GM21529 (cell line): Measurements from ENCODE around the gene LACTBL1.
"Not testable (repeated sequence)": the region's sequence is repeated elsewhere in the genome, so short reads cannot be mapped to it uniquely, and the experiment has no call there.

Experiments used
- ATAC-seq: cut with Tn5 transposase; IDR thresholded peaks from one replicate; pipeline ENCODE4 v1.9.1; 2021; ENCODE audit not compliant: unreplicated experiment

Gene LACTBL1

DNA sequence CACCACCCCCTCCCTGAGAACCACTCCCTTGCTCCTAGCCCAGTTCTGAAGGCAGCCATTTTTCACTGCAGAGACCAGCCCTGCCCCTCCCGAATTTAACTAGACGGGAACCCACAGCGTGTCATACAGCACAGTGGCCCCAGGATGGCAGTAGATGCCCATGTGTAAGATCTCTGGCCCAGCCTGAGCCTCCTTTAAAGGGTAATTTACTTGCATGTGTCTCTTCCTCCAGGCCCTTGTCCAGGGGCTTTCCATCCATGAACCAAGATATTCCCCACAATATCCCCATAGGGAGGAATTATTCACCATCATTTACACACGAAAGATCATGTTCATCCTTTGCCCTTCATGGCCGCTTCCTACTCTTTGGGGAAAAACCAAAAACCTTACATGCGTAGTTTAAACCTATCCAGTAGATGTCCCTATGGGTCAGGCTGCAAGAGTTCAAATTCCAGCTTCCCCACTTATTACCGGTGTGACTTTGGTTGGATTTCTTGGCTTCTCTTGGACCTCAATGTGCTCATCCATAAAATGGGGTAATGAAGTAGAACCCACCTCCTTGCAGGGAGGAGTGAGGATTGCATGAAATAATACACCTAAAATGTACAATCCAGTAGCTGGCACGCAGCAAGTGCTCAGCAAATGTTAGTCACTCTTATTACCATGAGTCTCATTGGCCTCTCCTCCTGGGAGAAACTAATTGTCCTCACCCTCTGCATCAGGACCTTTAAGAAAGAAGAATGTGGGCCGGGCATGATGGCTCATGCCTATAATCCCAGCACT is 4.0 kb upstream of the LACTBL1 start:
- ATAC-seq, result no peak

DNA sequence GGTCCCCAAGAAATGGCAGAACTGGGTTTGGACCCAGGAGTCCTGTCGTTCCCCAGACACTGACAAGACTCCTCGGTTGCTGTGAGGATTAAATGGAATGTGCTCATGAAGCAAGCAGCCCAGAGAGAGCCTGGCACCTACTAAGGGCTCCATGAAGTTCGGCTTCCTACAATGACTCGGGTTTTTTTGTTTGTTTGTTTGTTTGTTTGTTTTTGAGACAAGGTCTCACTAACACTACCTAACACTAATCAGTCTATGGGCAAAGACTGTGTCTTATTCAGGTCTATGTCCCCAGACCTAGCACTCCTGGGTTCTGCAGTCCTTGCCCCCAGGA is 3.4 kb upstream of the LACTBL1 start:
- no peak for ATAC-seq

- no peak for ATAC-seq
Observed at GRCh38 chr1:22975694-22976093, 3.0 kb upstream of the LACTBL1 start.

- no peak for ATAC-seq
Observed at GRCh38 chr1:22971611-22972405, 858 bp downstream of the LACTBL1 start.

GRCh38 chr1:22971161-22971560 is 1.5 kb downstream of the LACTBL1 start:
- no peak for ATAC-seq

DNA sequence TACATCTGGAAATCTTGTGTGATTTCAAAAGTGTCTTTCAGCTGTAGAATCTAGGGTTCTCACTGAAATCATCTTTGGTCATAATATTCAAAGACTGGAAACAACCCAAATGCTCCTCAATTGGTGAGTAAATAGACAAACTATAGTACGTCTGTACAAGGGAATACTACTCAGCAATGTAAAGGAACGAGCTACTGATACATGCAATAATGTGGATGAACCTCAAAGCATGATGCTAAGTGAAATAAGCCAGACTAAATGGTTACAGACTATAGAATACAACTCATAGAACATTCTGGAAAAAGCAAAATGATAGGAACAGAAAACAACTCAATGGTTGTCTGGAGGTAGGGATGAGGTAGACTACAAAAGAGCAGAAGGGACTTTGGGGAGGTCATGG is 2.6 kb downstream of the LACTBL1 start:
- ATAC-seq, result no peak

GRCh38 chr1:22969304-22969709 is 3.4 kb downstream of the LACTBL1 start:
- ATAC-seq, result no peak

- ATAC-seq, result no peak
Observed at GRCh38 chr1:22967833-22968232, 4.8 kb downstream of the LACTBL1 start.

DNA sequence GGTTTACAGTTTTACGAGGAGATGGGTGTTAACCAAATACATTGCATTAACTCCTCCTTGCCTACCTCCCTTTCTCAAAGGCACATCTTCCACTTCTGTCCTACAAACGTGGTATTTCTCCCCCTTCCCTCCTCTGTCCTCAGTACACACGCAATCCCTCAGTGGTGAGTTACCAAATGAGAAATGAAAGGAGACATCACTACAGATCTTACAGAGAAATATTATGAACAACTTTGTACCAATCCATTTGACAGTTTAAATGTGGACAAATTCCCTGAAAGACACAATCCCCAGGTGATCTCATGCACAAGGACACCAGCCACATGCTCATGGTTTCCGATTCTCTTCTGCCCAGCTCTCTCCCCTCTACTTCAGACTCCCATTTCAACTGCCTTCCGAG is 6.4 kb downstream of the LACTBL1 start:
- ATAC-seq, result no peak

- ATAC-seq, result no peak
Observed at GRCh38 chr1:22963044-22963677, 9.5 kb downstream of the LACTBL1 start.

DNA sequence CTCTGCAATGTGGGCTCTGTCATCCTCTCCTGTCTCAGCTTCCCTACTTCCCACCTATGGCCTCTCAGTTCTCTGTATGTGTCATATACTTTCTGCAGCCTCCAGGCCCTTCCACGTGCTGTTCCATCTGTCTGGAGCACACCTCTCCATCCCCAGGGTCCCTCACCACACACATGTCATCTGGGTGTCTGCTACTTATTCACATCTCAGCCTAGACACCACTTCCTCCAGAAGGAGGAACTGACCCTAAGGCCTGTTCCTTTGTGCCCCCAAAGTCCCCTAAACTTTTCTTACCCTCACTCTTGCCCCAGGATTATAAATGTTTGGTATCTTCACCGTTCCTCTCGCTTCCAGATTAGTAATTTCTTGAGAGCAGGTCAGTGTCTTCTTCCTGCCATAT is 10.1 kb downstream of the LACTBL1 start:
- ATAC-seq, result no peak

DNA sequence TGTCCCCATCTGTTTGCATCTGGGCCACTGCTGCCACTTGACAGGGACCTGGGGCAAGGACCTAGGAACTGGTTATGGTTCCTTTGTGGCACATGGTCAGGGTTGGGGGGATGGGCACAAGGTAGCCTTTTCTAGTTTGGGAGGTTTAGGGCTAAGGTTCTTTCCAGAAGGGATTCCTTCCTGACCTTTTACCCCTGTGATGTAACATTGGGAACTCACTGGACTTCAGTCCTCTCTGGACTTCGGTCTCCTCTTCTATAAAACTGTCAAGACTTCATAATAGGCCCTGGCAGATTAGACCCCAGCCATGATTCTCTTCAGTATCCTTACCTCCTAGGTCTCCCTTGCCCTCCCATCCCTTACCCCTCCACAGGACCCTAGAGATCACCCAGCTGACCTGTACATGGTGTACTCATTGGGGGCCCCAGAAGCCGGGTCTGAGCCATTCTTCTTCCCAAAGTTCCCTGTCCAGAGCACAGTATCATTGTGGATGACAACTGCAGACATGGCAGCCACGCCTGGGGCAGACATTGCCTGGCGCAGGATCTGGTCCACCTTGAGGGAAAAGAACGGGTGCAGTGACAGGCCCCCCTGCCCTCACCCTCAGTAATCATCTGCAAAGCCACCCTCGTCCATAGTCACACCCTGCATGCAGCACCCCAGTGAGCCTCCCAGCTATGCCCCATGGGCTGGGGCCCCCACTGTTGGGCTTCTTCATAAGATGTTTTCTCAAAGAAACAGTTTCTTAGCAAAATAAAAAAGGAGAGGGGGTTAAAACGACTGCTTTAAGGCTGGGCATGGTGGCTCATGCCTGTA is 12.9 kb downstream of the LACTBL1 start:
- no peak for ATAC-seq

GRCh38 chr1:22958556-22958955 is 14.1 kb downstream of the LACTBL1 start:
- ATAC-seq, result no peak

DNA sequence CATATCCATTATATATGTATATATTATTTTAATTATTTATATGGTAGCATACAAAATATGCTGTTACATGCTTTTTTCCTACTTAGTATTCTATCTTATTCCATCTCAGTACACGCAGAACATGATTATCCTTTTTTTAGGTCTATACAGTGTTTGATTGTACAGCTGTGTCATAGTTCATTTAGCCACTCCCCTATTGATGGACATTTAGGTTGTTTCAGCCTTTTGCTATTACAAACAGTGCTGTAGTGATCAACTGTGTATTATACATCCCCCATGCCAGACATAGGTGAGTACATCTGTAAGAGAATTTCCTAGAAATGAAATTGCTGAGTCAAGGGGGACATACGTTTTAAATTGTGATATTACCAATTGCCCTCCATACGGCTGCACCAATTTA is 15.6 kb downstream of the LACTBL1 start:
- no peak for ATAC-seq

DNA sequence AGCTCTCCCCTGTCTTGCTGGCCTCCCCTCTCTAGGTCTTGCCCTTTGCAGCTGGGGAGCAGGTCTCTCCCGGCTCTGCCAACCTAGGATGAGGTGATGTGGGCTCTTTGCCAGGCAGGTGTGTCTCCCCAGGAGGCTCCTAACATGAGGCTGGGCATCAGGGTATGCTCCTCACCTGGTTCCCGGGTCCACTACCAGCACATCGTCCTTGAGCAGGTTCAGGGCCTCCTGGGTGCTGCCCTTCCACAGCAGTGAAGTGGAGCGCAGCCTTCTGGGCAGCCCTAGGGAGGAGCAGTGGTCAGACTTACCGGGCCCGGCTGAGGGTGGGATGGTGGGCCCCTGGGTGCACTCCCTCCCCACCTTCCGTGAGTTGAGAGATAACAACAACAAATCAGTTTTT is 17.5 kb downstream of the LACTBL1 start:
- ATAC-seq, result no peak

DNA sequence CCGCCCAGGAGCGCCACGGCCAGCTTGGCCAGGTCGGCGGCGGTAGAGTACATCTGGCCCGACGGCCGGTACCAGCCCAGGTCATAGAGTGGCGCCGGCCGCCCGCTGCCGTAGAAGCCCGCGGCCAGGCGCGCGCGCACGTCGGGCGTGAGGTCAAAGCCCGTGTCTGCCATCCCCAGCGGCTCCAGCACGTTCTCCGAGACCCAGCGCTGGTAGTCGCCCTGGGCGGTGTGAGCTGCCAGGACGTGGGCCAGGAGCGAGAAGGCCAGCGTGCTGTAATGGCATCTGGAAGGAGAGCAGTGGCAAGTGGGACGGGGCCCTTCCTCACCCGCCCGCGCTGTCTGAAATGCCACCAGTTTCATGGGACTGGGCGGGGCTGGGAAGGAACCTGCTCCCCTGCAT is 18.9 kb downstream of the LACTBL1 start:
- no peak for ATAC-seq

- no peak for ATAC-seq
Observed at GRCh38 chr1:22953057-22953739, 19.5 kb downstream of the LACTBL1 start.

DNA sequence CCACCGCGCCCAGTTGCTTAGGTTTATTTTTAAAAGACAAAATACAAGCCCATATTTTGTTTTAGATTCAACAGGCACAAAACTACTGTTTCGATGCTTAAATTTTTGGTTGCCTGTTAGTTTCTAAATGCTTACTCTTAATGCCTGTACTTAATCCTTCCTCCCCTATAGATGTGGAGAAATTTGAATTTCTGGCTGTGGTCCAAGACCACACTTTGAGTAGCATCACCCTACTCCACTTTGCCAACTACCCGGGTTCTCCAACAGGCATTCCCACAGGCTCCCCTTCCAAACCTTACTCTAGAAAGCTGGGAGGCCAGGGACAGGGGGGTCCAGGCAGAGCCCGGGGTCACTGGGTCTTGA is 20.0 kb downstream of the LACTBL1 start:
- ATAC-seq, result no peak

GRCh38 chr1:22951796-22952195 is 20.9 kb downstream of the LACTBL1 start:
- ATAC-seq, result no peak

- no peak for ATAC-seq
Observed at GRCh38 chr1:22949822-22950331, 22.8 kb downstream of the LACTBL1 start.

DNA sequence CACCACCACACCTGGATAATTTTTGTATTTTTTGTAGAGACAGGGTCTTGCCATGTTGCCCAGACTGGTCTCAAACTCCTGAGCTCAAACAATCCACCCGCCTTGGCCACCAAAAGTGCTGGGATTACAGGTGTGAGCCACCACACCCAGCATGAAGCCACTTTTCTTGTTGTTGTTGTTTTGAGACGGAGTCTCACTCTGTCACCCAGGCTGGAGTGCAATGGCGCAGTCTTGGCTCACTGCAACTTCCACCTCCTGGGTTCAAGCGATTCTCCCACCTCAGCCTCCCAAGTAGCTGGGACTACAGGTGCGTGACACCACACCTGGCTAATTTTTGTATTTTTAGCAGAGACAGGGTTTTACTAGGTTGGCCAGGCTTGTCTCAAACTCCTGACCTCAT is 27.5 kb downstream of the LACTBL1 start:
- ATAC-seq, result not testable (repeated sequence)
